NCI-H2107 treated with DMSO at 0.1 percent for 48 hours (cell line): Measurements from ENCODE around the gene ERC1.
"Not testable (repeated sequence)": the region's sequence is repeated elsewhere in the genome, so short reads cannot be mapped to it uniquely, and the experiment has no call there.

Source experiments
- DNase-seq: peaks from one replicate; lab custom pipeline; 2025; ENCODE audit not compliant: unreplicated experiment; lab: John Stamatoyannopoulos, UW

Gene ERC1

DNA sequence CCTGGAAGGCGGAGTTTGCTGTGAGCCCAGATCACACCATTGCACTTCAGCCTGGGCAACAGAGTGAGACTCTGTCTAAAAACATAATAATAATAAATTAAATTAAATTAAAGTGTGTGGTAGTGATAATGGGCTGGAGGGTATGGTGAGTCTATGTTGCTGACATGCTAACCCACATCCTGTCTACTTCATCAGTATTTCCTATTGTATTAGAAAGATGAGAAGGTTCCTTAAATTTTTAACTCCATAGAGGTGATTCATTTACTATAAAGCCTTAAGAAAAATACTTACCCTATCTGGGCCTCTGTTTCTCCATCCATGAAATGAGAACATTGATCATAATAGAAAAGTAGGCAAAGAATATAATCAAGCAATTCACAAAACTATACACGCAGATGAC lies 322.9 kb downstream of the ERC1 start:
- no peak for DNase-seq

DNA sequence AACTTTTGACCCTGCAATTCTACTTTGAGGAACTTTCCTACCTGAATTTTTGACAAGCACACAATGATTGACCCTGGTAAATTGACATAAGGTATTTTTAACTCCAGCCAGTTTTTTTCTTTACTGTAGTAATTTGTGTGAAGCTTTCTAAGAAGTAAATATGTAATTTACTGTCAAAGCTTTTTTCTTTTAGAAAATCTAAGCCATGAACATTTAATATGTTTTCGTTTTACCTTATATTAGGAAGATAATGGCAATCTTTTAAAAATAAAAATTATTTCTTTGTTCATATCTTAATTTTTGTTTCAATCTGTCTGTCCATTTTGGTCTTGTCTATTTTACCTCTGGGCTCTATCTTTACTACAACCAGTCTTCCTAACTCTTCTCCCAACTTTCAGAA lies 323.5 kb downstream of the ERC1 start:
- no peak for DNase-seq

DNA sequence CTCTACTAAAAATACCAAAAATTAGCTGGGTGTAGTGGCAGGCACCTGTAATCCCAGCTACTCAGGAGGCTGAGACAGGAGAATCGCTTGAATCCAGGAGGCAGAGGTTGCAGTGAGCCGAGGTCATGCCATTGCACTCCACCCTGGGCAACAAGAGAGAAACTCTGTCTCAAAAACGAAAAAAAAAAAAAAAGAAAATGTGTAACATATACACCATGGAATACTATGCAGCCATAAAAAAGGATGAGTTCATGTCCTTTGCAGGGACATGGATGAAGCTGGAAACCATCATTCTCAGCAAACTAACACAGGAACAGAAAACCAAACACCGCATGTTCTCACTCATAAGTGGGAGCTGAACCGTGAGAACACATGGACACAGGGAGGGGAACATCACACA lies 326.0 kb downstream of the ERC1 start:
- DNase-seq: not testable (repeated sequence)

DNA sequence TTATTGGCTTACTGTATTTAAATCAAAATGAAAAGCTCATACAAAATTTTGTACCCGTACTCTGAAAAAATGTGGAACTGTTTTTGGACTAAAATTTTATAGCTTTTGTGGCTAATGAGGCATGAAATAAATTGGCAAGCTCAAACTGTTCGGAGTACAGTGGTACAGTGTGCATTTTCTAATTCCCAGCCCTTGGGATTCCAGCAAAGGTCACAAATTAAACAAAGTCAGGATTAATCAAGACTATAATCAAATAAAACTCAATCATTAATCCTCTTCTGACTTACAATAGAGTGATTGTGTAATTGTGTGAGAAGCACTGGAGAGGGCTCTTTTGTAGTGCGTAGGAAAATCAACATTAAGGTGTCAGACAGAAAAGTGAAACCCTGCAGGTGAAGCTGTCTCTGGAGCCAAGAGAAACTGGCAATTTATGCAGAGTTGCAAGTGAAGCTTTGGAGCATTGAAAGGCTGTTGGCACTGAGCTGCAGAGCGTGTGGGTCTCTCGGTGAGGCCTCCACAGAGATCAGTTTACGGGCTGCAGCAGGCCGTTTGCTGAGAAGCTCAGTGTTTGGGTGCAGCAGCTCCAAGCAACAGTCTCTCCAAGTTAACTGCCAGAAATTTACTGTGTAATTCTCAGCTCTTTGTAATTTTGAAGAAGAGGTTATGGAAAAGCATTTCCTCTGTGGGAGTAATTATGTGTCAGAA lies 327.5 kb downstream of the ERC1 start:
- DNase-seq: peak; percentile 95

DNA sequence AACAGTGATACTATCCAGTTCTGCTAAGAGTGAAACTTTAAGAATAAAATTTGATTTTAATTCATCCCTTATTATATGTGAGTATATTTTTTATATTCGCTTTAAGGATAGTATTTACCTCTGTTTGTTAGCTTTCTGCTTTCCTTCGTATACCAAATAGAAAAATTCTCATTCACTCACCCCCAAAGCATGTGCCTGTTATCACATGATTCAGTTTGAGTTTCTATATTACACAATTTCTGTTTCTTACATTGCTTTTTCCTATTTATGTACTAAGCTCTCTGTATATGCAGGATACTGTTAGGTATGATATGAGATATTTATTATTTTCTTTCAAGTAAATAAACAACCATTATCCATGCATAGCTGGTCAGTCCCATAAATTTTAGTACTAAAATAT lies 328.2 kb downstream of the ERC1 start:
- DNase-seq: no peak

DNA sequence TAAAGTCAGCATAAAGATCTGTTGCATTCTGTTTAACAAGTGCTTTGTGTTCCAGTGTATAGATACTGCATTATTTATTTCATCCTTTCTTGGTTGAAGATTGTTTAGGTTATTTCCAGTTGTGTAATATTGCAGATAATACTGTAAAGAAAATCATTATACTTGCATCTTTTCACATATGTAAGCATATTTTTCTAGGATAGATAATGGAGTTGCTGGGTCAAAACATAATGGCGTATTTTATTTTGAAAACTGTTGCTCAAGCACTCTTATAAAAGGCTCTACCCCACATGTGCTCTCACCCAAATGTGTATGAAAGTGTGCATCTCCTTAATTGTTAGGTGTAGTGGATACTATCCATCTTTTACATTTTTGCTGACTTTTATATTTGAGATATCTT lies 329.0 kb downstream of the ERC1 start:
- no peak for DNase-seq

DNA sequence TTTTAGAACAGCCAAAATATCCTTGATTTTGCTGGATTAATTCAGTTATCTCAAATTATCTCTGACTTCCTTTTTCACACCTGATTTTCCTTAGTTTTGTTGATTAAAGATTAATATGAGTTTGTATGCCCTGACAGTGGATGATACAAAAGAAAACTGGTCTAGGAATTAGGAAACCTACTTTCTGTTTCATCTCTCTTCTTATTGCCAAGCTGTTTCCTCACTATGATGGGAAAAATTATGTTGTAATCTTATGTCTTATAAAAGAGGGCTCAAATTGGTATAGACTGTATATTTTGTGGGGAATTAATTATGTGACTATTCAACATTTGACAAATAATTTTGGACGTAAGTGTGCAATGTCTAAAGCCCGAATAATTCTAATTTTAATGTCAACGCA lies 331.8 kb downstream of the ERC1 start:
- no peak for DNase-seq

DNA sequence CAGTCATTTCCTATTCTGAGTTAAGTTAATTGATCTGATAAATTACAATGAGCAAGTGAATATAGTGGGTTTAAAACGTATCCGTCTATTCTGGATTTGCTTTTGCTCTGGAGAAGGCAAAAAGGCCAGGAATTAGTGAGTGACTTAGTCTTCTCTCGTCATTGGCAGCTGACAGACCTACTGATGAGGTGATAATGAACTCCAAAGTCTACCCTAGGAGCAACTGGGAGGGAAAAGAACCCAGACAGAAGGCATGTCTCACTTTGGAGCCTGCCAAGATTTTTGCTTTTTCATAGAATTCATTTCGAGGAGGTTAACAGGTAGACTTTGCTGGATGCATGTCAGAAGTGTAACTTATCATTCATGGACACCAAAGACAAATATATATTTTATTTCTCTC lies 333.1 kb downstream of the ERC1 start:
- no peak for DNase-seq

DNA sequence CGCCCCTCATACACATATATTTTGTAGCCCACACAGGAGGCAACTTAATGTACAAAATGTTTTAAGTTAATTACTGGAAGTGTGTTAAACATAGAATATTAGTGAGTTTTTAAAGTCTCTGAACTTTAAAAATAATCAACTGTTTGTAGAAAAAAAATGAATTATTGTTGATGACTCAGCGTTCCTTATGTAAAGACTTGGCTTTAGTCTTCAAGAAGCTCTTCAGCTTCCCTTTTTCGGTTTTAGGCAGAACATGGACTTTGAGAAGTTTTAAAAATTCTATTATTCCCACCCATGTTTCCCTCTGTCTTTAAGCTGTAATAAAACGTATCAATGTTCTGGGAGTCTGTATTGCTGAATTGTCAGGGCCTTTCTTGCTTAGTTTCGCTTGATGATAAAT lies 333.9 kb downstream of the ERC1 start:
- no peak for DNase-seq

DNA sequence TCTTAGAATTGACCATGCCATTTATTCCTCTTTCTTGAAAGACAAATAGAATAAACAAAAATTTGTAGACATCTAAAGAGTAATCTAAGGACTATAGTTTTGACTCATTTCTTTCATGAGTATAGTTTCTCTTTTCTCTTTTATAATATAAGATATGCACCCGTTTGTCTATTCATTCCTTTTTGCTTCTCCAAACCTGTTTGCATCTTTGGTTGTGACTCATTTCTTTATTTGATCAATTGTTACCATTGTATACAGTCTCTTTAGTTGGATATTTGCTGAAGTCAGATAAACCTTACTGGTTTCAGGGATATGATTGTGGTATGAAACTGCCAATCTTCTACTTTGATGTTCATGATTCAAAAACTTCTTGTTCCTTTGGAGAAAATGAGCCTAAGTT lies 334.6 kb downstream of the ERC1 start:
- DNase-seq: no peak

DNA sequence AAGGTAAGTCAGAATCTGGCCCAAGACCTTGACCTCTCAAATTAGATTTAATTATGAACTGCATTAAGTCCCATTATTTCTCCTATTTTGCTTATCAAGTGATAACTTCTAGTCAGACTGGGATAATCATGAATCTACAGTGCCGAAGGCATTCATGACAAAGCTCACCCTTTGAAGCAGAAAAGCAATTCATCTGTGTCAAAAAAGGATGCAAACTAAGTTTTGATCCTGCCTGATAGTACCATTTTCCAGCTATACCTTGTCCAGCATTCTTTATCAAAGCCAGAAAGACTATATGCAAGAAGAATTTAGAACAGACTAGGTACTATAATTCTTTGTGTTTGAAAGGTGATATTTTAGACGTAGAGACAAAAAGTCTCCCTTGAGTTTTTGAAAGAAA lies 335.2 kb downstream of the ERC1 start:
- no peak for DNase-seq

DNA sequence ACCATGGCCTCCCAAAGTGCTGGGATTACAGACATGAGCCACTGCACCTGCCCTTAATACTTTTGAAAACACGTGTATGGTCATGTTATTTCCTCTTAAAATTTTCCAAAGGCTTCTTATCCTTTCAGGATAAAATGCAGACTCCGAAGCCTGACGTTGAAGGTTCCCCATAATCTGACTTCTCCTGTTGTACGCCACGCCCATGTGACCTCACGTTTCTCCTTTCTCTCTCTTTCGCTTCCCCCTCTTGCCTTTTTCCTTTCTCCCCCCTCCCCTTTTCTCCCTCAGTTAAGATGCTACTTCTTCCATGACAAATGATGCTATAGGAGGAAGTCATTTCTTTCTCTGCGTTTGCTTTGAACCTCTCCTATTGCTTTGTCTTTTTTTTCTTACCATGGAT lies 337.4 kb downstream of the ERC1 start:
- DNase-seq: no peak

DNA sequence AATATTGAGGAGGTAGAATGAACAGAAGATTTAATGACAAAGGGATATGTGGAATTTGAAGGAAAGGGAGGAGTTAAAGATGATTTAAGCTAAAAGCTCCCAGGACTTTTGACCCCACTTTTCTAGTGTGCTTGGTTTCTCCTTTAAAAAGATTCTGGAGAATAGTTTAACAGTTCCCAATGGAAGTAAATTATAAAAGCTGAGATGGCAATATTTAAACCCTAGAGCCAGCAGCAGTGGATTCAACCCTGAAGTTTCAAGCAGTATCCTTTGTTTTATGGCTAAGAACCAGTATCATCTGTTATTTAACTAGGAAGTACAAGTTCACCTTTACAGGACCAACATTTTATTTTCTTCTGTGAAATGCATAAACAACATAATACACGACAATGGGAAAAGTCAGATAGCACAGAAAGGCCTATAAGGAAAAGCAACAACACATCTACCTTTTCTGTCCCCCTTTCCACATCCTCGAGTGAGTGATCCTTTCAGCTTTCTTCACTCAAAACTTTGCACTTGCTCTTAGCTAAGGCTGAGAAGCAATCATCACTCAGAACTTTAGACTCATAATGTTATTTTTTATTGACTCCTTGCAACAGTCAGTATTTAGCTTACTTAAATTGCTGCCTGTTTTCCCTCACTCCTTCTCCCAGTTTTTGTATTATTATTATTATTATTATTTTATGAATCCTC lies 338.9 kb downstream of the ERC1 start:
- DNase-seq: no peak

DNA sequence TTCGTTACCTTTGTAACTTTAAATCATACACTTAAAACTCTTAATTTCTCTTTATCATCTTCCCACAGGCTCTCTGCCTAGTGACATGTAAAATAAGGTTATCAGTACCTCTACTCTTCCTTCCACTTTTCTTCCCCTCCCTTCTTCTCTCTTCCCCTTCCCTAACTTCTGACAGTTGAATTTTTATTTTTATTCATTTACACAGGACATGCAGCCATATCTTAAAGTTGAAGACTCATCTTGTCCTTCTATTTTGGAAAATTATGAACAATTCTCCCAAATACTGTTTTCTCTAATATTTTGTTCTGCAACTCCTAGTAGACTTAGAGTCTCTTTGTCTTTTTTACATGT lies 339.4 kb downstream of the ERC1 start:
- DNase-seq: no peak

DNA sequence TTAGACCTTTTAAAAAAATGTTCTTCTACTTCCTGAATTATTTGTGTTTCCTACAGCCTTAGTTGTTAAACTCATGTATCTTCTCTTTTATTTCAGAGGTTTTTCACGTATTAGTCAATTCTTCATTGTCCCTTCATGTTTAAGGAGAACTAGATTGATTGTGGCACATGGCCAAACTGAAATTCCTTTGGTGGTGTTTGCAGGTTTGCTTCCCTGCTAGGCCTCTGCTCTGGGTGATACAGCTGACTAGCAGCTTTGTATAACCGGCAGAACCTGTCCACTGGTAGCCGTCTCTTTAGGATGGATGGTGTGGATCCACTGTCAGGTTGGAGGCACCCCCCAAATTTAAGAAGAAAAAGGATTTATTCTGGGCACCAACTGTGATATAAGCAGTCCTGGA lies 341.3 kb downstream of the ERC1 start:
- no peak for DNase-seq

DNA sequence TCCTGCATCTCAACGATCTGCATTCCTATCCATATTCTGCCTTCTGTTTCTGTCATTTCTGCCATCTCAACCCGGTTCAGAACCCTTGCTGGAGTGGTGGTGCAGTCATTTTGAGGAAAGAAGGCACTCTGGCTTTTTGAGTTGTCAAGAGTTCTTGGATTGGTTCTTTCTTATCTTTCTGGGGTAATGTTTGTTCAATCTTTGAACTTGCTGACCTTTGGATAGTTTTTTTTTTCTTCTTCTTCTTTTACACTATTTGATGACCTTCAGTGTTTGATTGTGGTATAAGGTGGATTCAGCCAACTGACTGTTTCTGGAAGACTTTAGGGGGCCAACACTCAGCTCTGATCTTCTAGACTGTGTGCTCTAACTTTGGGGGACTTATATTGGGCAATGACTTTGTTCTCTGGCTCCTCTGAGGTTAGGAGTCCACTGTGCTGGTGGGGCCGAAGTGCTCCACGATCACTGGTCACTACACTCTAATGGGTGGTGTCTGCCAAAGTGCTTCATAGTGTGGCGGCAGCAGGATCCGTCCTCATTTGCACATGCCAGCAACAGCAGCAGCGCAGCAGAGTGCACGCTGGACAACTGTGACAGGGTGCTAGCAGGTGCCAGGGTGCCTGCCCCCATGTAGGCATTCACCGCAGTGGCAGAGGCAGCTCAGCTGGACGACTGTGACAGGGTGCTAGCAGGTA lies 347.6 kb downstream of the ERC1 start:
- no peak for DNase-seq

DNA sequence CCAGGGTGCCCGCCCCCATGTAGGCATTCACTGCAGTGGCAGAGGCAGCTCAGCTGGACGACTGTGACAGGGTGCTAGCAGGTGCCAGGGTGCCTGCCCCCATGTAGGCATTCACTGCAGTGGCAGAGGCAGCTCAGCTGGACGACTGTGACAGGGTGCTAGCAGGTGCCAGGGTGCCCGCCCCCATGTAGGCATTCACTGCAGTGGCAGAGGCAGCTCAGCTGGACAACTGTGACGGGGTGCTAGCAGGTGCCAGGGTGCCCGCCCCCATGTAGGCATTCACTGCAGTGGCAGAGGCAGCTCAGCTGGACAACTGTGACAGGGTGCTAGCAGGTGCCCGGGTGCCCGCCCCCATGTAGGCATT lies 348.1 kb downstream of the ERC1 start:
- DNase-seq: not testable (repeated sequence)

DNA sequence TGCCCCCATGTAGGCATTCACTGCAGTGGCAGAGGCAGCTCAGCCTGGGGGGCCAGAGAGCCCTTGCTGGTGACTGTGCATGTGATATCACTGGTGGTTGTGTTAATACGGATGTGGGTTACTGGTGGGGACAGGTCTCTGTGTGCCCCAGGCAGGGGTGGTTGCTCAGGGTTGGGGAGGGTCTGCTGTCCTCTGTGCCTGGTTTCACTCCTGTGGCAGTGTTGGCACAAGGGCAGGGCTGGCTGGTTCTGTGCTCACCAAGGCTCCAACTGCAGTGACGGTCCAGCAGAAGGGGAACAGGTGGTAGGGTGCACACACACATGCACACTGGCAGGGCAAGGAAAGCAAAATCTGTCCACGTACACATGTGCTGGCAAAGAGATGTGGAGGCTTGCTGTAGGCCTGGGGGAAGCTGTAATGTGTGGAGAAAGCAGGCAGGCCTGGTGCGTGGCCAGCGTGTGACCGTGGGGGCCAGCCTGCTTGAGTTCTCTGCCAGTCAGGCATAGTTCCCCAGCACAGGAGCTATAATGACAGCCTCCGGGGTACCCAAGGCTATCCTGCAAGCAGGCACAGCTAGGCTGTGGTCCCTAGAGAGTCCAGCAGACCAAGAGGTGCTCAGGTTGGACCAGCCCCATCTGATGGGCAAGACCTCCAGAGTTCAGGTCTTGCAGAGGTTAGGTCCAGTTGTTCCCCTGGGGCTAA lies 348.7 kb downstream of the ERC1 start:
- DNase-seq: no peak

DNA sequence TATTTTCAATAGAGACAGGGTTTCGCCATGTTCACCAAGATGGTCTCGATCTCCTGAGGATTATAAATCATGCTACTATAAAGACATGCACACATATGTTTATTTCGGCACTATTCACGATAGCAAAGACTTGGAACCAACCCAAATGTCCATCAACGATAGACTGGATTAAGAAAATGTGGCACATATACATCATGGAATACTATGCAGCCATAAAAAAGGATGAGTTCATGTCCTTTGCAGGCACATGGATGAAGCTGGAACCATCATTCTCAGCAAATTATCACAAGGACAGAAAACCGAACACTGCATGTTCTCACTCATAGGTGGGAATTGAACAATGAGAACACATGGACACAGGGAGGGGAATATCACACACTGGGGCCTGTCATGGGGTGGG lies 350.2 kb downstream of the ERC1 start:
- DNase-seq: not testable (repeated sequence)

DNA sequence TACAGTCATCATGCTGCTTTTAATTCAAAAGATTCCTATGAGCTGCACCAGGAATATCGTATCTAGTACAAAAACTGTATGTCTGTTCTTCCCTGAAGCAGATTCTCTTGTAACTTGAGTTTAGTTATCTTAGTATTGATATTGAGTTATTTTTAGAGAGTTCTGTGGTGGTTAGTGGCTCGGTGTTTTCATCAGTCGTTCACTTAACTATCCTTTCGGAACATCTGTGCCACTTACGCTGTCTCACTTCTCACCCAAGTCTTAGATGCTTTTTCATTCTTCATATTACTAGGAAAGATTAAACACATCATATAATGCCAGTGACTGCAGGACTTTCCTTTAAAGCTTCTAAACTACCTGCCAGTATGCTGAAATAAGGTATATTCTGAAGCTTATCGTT lies 352.4 kb downstream of the ERC1 start:
- DNase-seq: no peak

DNA sequence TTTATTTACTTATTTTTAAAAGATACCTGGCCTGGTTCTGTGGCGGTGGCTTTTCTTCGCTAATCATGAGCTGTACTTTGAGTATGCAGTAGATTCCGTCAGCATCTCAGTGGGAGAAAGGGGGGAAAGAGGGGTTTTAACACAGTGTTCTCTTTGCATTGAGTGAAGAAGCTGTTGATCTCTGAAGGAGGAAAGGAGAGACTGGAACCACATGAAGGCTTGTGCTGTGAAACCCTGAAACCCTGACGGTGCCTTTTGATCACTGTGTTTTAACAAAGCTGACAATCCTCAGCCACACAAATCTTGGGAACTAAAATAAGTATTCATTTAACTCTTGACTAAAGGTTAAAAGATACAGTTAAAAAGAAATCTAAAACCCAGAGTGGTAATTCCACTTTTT lies 353.2 kb downstream of the ERC1 start:
- DNase-seq: no peak

DNA sequence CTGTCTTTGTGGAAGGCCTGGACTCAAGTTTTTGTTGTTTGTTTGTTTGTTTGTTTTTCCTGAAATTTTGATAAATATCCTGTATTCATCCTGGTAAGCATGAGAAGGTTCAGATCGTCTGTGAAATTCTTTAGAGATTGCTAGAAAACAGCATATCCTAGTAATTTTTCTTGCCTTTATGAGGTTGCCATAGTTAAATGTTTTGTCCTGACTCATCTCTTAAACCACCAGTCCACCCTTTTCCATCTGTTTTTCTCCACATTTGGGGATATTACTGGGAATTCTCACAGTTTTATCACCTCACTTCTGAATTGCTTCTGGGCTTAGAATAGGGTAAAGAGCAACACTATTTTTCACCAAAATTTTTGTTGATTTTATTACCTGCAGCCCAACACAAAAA lies 355.1 kb downstream of the ERC1 start:
- no peak for DNase-seq
